ENCODE measurements around the gene TMEM43. TPM values are rescaled to one million over a fixed set of nuclear protein-coding genes. Genes with fewer than 3 reads are reported as not detected.

Gene TMEM43
- total RNA-seq, 1 experiment from 2014 or later: 36.7 TPM

- H3K4me2 ChIP-seq (ENCODE audit: insufficient read depth, insufficient read length, low read length): no peak overlapping the region
- H3K79me2 ChIP-seq (ENCODE audit: insufficient read depth, low read length): no peaks in the 10 kb centered on the region
- no peak overlapping the region for H2AFZ ChIP-seq (ENCODE audit: low read length)
- H2BK120ac ChIP-seq (ENCODE audit: low read depth, low read length, poor library complexity, severe bottlenecking): no peak overlapping the region
- no peak overlapping the region for H2BK5ac ChIP-seq (ENCODE audit: insufficient read length, low read length)
- no peak overlapping the region for H2AK5ac ChIP-seq (ENCODE audit: insufficient read length, low read length)
- peaks cover 3 to 5% of the 10 kb centered on the region in 2 experiments for H3K4me1 Mint-ChIP-seq
- H2BK15ac ChIP-seq (ENCODE audit: low read depth, low read length): no peak overlapping the region
- no peak for TF ChIP-seq CTCF (conservative IDR thresholded peaks at IDR 0.05)
- no peaks in the 10 kb centered on the region for H3K4me1 ChIP-seq (ENCODE audit: insufficient read depth, low read length)
- H3T11ph ChIP-seq (ENCODE audit: low read length): no peak overlapping the region
- H3K36me3 Mint-ChIP-seq (ENCODE audit: insufficient read depth in 1 of 3, low read depth in 3 of 3): no peaks in the 10 kb centered on the region
- no peak for DNase-seq
- no peaks in the 10 kb centered on the region for H3K27me3 ChIP-seq (ENCODE audit: insufficient read depth, low read length)
- no peak overlapping the region for H4K8ac ChIP-seq (replicated peaks; ENCODE audit: insufficient read length, low read depth, low read length)
- H2BK20ac ChIP-seq (ENCODE audit: low read depth, low read length, poor library complexity, severe bottlenecking): no peak overlapping the region
- H2BK12ac ChIP-seq (ENCODE audit: insufficient read length, low read depth, low read length): no peak overlapping the region
- H3K27ac Mint-ChIP-seq: no peak overlapping the region
- no peaks in the 10 kb centered on the region for H4K20me1 ChIP-seq (ENCODE audit: control insufficient read depth, insufficient read depth, insufficient read length)
- H3K9me3 ChIP-seq (ENCODE audit: control insufficient read depth, low read depth, low read length): no peaks in the 10 kb centered on the region
- peaks cover 6% of the 10 kb centered on the region for H3K27me3 Mint-ChIP-seq (ENCODE audit: low read depth)
- no peaks in the 10 kb centered on the region for H3K23me2 ChIP-seq (ENCODE audit: insufficient read length, low read depth, low read length, poor library complexity, severe bottlenecking)
- H3K18ac ChIP-seq (ENCODE audit: insufficient read length, low read depth, low read length): no peak overlapping the region
- H3K79me1 ChIP-seq (ENCODE audit: insufficient read depth, low read depth, low read length, poor library complexity, severe bottlenecking): no peaks in the 10 kb centered on the region
- no peak overlapping the region for H3K4ac ChIP-seq (ENCODE audit: low read depth, low read length)
- no peak overlapping the region for H3K27ac ChIP-seq (ENCODE audit: insufficient read length, low read depth, low read length)
- no peak overlapping the region for H4K5ac ChIP-seq (ENCODE audit: insufficient read length, low read depth, low read length)
- no peak overlapping the region for H3K56ac ChIP-seq (ENCODE audit: insufficient read length, low read depth, low read length)
- H3K4me3 Mint-ChIP-seq: no peak overlapping the region
- no peak overlapping the region for H3K9ac ChIP-seq (ENCODE audit: extremely low read depth, insufficient read length, low read length)
- H3K23ac ChIP-seq (ENCODE audit: insufficient read length, low read depth, low read length): no peak overlapping the region
- H4K91ac ChIP-seq (ENCODE audit: insufficient read length, low read depth, low read length): no peak overlapping the region
- H3K14ac ChIP-seq (ENCODE audit: insufficient read depth, low read length): no peak overlapping the region
- peaks cover 4 to 25% of the 10 kb centered on the region in 2 experiments; a peak in 2 of 5 replicates for H3K9me3 Mint-ChIP-seq
- WGBS (ENCODE audit: extremely low coverage, insufficient read length, low lambda C conversion rate): no CpG with 5 or more reads among the region's 3 CpGs
Measured at GRCh38 chr3:14096742-14097141, 28.1 kb upstream of the TMEM43 start.
